ENCODE measurements around the gene RFX2. TPM values are rescaled to one million over a fixed set of nuclear protein-coding genes. Genes with fewer than 3 reads are reported as not detected.

Gene RFX2
- total and polyA plus RNA-seq, 12 donors: 2.3 to 10.4 (median 4.6) TPM

DNA sequence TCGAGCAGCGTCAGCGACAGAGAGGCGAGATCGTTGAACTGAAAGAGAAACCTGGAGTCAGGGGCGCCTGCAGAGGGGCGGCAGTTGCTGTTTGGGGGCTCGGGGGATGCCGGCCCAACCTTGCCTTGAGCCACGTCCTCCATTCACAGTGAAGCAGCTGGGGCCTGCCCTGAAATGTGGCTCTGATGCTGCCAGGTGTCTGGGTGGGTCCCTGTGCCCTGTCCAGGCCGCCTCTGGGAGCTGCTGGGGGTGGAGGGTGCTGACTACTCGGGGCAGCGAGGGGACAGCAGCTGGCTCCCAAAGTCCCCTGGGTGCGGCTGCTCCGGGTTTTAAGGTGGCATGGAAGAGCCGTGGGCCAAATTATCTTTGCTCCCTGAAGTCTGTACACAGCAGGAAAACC is 114.7 kb downstream of the RFX2 start:
- no peaks in the 10 kb centered on the region for H3K36me3 ChIP-seq (replicated peaks in 1 of 2)
- intact Hi-C loops (cut with DNase I): no loop called here
- WGBS, 4 donors: 90 to 100% (median 98%) methylated on average over 5 to 16 of the region's 16 CpGs
- no peak for DNase-seq
- TF ChIP-seq CTCF (IDR thresholded peaks at IDR 0.05) (no peak), POLR2A (IDR thresholded peaks at IDR 0.05) (no peak)
- no peaks in the 10 kb centered on the region for H3K9me3 ChIP-seq (replicated peaks in 1 of 3)
- H3K4me1 ChIP-seq (replicated peaks in 1 of 2): peaks cover 0 to 10% of the 10 kb centered on the region in 2 donors
- no peaks in the 10 kb centered on the region for H3K27me3 ChIP-seq
- no peak overlapping the region for H3K4me3 ChIP-seq
- H3K27ac ChIP-seq: no peak overlapping the region

DNA sequence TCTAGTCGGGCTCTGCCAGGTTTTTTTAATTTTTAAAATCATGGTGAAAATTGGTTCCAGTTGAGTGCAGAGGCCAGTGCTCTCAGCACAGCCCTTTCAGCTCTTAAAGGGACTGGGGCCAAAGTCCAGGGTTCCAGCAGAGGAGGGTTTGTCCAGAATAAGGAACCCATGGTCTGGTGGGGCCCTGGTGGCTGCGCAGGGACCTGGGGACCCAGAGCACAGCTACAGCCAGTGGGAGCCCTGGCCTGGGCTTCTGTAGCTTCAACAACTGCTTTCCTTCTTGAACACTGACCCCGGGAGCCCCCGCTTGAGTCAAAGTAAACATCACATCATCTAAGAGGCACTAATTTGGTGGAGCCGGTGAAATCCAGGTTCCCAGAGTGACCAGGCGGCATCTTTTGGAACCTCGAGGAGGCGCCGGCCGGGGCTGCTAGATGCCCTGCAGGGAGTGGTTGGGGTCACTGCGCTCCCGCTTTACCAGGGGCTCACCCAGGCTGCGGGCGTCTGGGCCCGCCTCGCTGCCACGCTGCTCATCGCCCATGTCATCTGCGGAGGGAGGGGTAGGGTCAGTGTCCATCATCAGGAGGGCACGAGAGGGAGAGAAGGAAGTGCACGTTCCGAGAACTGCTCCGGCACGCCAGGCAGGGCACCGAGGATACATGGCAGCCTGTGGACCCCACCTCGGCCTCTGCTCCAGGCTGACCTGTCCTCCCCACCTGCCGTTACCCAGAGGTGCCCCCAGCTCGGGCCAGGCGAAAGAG is 115.7 kb downstream of the RFX2 start:
- no peaks in the 10 kb centered on the region for H3K36me3 ChIP-seq (replicated peaks in 1 of 2)
- H3K27me3 ChIP-seq: no peaks in the 10 kb centered on the region
- no peaks in the 10 kb centered on the region for H3K9me3 ChIP-seq (replicated peaks in 1 of 3)
- TF ChIP-seq POLR2A (IDR thresholded peaks at IDR 0.05): no peak
- H3K27ac ChIP-seq: no peak overlapping the region
- H3K4me3 ChIP-seq: no peak overlapping the region
- DNase-seq: no peak
- 93 to 96% (median 94%) methylated on average over 16 to 29 of the region's 29 CpGs for WGBS, 4 donors
- intact Hi-C loops (cut with DNase I): no loop called here
- H3K4me1 ChIP-seq (replicated peaks in 1 of 2): peaks cover 0 to 10% of the 10 kb centered on the region in 2 donors

DNA sequence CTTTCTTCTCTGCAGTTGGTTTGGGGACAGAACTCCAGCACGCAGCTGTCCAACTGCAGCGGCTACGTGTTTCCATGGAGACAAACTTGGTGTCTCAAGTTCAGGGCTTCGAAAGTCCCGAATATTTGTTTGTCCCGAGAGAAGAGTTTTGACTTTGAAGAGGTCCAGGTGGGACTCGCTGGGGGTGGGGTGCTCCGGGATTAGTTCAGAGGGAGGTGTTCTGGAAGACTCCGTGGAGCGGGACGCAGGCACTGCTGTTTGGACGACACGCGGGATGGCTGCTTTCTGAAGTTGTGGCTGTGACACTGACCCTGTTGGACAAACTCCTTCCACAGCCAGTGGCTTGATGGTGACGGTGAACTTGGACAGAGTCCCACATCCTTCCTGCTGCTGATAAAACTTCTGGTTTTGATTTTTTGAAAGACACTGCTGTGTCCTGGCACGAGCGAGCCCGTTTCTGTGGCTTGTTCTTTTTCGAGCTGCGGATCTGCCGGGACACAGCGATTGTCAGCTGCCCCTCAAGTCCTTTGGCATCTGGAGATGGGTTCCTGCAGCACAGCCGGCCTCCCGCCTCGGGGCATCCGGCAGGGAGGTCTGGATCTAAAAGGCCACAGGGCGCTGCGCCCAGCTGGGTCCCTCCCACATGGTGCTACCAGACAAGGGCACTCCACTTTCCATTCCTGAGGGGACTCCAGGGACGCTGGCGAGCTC is 116.5 kb downstream of the RFX2 start:
- Histone ChIP-seq H3K36me3 (replicated peaks in 1 of 2) (no peaks in the 10 kb centered on the region), H3K27ac (peak overlapping the region in 1 of 5 donors; percentile 22), H3K4me3 (no peak overlapping the region), H3K27me3 (no peaks in the 10 kb centered on the region), H3K9me3 (replicated peaks in 1 of 3) (no peaks in the 10 kb centered on the region), H3K4me1 (replicated peaks in 1 of 2) (peaks cover 0 to 10% of the 10 kb centered on the region in 2 donors)
- peak in 6 of 7 donors; percentile 44 to 82 (median 72) for DNase-seq
- intact Hi-C loops (cut with DNase I): no loop called here
- 42 to 54% (median 46%) methylated on average over 21 to 30 of the region's 30 CpGs for WGBS, 4 donors
- TF ChIP-seq CTCF (IDR thresholded peaks at IDR 0.05) (no peak), POLR2A (IDR thresholded peaks at IDR 0.05) (no peak)

DNA sequence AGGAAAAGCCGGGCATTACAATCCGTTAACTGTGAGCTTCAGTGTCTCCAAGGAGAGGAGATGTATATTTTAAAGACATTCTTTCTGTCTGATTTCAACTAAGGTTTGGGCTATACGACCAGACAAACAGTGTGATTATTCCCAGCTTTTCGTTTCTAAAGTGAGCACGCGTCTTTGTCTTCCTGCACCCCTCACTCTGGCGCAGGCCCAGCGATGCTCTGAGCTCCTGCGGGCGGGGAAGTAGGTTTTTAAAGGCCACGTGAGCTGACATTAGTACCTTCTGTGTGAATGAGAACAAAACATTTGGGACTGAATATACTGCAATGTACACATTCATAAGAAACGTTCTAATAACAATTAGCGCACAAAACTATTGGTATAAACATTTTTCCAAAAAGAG is 117.1 kb downstream of the RFX2 start:
- H3K9me3 ChIP-seq (replicated peaks in 1 of 3): no peaks in the 10 kb centered on the region
- 81 to 86% (median 83%) methylated on average over 13 of the region's 13 CpGs for WGBS, 4 donors
- intact Hi-C loops (cut with DNase I): no loop called here
- no peak for DNase-seq
- peaks cover 0 to 10% of the 10 kb centered on the region in 2 donors for H3K4me1 ChIP-seq (replicated peaks in 1 of 2)
- H3K4me3 ChIP-seq: no peak overlapping the region
- TF ChIP-seq CTCF (IDR thresholded peaks at IDR 0.05) (no peak), POLR2A (IDR thresholded peaks at IDR 0.05) (no peak)
- H3K36me3 ChIP-seq (replicated peaks in 1 of 2): no peaks in the 10 kb centered on the region
- no peaks in the 10 kb centered on the region for H3K27me3 ChIP-seq
- H3K27ac ChIP-seq: no peak overlapping the region
